Cardiac fibroblast (primary cell): ENCODE data around the gene BOLL.
A peak's percentile ranks its signal among the peaks of the same experiment; 100 is the strongest.

Experiments
- DNase-seq, 2 donors: peaks; one replicate each; pipeline versions ENCODE4 v3.0.0 to v3.0.0-alpha.2; 2010; ENCODE audit warnings: low read depth in 2 of 2
- H3K4me3 ChIP-seq, 2 donors: replicated peaks in 1 of 2; 1 replicate in 1 of 2; 2 replicates in 1 of 2; pipeline ENCODE4 v1.5.1; 2011; ENCODE audit warnings: low read depth in 2 of 2, low read length in 2 of 2, mild to moderate bottlenecking in 2 of 2, moderate library complexity in 1 of 2
- TF ChIP-seq, protein P1 (sequence below): IDR thresholded peaks from one replicate; pipeline ENCODE4 v1.5.1; 2011; ENCODE audit warnings: low read depth, mild to moderate bottlenecking, low read length, inconsistent platforms

Gene BOLL

GRCh38 chr2:197677483-197677882 is 107.6 kb downstream of the BOLL start:
- no peak overlapping the region for H3K4me3 ChIP-seq
- TF ChIP-seq, protein P1, sequence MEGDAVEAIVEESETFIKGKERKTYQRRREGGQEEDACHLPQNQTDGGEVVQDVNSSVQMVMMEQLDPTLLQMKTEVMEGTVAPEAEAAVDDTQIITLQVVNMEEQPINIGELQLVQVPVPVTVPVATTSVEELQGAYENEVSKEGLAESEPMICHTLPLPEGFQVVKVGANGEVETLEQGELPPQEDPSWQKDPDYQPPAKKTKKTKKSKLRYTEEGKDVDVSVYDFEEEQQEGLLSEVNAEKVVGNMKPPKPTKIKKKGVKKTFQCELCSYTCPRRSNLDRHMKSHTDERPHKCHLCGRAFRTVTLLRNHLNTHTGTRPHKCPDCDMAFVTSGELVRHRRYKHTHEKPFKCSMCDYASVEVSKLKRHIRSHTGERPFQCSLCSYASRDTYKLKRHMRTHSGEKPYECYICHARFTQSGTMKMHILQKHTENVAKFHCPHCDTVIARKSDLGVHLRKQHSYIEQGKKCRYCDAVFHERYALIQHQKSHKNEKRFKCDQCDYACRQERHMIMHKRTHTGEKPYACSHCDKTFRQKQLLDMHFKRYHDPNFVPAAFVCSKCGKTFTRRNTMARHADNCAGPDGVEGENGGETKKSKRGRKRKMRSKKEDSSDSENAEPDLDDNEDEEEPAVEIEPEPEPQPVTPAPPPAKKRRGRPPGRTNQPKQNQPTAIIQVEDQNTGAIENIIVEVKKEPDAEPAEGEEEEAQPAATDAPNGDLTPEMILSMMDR = no peak
- DNase-seq = peak; percentile 8 to 44

GRCh38 chr2:197677056-197677455 is 108.1 kb downstream of the BOLL start:
- peak in 1 of 2 donors; percentile 26 for DNase-seq
- H3K4me3 ChIP-seq = no peak overlapping the region
- TF ChIP-seq, protein P1 = no peak
